Endothelial cell of umbilical vein (primary cell): Measurements from ENCODE around the gene TOMM7.

Source experiments
- POLR2AphosphoS5 ChIP-seq: IDR thresholded peaks from 2 replicates; pipeline ENCODE4 v1.6.1; 2012; ENCODE audit warnings: low read depth, mild to moderate bottlenecking, control low read depth, low read length, moderate library complexity; ENCODE audit not compliant: insufficient read depth
- TF ChIP-seq, protein P1 (sequence below), 2 donors: IDR thresholded peaks; 1 replicate in 1 of 2; 2 replicates in 1 of 2; pipeline ENCODE4 v1.5.1; 2011; ENCODE audit warnings: low read length in 2 of 2, mild to moderate bottlenecking in 2 of 2, moderate library complexity in 2 of 2, control low read depth in 1 of 2, inconsistent platforms in 1 of 2, low read depth in 1 of 2; ENCODE audit not compliant: insufficient read depth in 1 of 2; ENCODE audit errors: extremely low read depth in 1 of 2

- TF ChIP-seq, protein P1, sequence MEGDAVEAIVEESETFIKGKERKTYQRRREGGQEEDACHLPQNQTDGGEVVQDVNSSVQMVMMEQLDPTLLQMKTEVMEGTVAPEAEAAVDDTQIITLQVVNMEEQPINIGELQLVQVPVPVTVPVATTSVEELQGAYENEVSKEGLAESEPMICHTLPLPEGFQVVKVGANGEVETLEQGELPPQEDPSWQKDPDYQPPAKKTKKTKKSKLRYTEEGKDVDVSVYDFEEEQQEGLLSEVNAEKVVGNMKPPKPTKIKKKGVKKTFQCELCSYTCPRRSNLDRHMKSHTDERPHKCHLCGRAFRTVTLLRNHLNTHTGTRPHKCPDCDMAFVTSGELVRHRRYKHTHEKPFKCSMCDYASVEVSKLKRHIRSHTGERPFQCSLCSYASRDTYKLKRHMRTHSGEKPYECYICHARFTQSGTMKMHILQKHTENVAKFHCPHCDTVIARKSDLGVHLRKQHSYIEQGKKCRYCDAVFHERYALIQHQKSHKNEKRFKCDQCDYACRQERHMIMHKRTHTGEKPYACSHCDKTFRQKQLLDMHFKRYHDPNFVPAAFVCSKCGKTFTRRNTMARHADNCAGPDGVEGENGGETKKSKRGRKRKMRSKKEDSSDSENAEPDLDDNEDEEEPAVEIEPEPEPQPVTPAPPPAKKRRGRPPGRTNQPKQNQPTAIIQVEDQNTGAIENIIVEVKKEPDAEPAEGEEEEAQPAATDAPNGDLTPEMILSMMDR (IDR thresholded peaks at IDR 0.05; ENCODE audit: extremely low read depth in 1 of 2, insufficient read depth in 1 of 2, low read depth in 1 of 2, low read length in 2 of 2), result no peak
- no peak for TF ChIP-seq POLR2AphosphoS5
These were observed 45.7 kb downstream of the TOMM7 start for GRCh38 chr7:22776964-22777363.
